Measurements from ENCODE around the gene BAG3. TPM values are rescaled to one million over a fixed set of nuclear protein-coding genes. Genes with fewer than 3 reads are reported as not detected.

Gene BAG3
- polyA plus RNA-seq, 1 donor from 2014 or later = 0.61 TPM

DNA sequence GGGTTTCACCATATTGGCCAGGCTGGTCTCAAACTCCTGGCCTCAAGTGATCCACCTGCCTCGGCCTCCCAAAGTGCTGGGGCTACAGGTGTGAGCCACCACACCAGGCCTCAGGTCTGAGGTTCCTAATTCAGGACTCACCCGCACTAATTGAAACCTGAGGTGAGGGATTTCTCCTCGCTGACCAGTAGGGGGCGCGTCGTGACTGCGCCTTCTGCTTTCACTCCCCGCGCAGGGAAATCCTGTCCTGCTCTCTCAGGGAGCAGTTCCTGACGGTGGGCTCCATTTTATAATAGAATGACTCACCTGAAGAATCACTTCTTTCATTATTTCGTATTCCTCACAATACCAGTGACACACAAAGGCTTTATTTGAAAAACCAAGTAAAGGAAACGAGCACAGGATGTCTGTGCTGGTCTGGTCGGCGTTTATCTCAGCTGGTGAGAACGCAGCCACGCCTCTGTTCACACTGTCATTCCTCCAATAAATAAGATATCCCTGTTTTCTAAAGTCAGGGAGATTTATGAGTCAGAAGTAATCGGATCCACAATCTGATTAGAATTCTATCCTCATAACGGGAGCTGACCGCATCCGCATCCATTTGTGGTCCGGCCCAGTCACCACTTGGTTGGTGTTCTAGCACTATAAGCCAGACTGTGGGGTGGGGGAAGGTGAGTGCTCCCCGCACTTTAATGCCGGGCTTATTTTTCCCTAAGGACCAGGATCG, 35.4 kb downstream of the BAG3 start:
- Histone ChIP-seq H3K27me3 (ENCODE audit: insufficient read depth, low read depth, low read length) (no peaks in the 10 kb centered on the region), H3K9me2 (ENCODE audit: insufficient read depth, low read length) (no peaks in the 10 kb centered on the region), H4K20me1 (ENCODE audit: insufficient read depth) (no peaks in the 10 kb centered on the region), H3K27ac (ENCODE audit: low read length) (peak overlapping the region; percentile 71), H3K9ac (ENCODE audit: low read length) (peak overlapping the region; percentile 58), H3K4me2 (ENCODE audit: low read length) (peak overlapping the region; percentile 79), H3K36me3 (ENCODE audit: insufficient read depth, low read length) (no peaks in the 10 kb centered on the region), H2AFZ (ENCODE audit: low read depth, low read length) (peak overlapping the region; percentile 57), H3F3A (ENCODE audit: insufficient read depth, low read length, poor library complexity, severe bottlenecking) (no peaks in the 10 kb centered on the region), H3K4me3 (ENCODE audit: low read length) (peak overlapping the region; percentile 55), H3K79me2 (replicated peaks; ENCODE audit: insufficient read depth, low read length) (no peaks in the 10 kb centered on the region), H3K9me3 (ENCODE audit: low read length) (no peaks in the 10 kb centered on the region)
- TF ChIP-seq SMC3 (conservative IDR thresholded peaks at IDR 0.05; ENCODE audit: poor library complexity) = peak; percentile 82
- TF ChIP-seq, protein P1, sequence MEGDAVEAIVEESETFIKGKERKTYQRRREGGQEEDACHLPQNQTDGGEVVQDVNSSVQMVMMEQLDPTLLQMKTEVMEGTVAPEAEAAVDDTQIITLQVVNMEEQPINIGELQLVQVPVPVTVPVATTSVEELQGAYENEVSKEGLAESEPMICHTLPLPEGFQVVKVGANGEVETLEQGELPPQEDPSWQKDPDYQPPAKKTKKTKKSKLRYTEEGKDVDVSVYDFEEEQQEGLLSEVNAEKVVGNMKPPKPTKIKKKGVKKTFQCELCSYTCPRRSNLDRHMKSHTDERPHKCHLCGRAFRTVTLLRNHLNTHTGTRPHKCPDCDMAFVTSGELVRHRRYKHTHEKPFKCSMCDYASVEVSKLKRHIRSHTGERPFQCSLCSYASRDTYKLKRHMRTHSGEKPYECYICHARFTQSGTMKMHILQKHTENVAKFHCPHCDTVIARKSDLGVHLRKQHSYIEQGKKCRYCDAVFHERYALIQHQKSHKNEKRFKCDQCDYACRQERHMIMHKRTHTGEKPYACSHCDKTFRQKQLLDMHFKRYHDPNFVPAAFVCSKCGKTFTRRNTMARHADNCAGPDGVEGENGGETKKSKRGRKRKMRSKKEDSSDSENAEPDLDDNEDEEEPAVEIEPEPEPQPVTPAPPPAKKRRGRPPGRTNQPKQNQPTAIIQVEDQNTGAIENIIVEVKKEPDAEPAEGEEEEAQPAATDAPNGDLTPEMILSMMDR (IDR thresholded peaks at IDR 0.05; ENCODE audit: poor library complexity, severe bottlenecking) = peak; percentile 95
- no peak for TF ChIP-seq TAF1 (IDR thresholded peaks at IDR 0.05; ENCODE audit: low read depth)
- TF ChIP-seq, protein P2, sequence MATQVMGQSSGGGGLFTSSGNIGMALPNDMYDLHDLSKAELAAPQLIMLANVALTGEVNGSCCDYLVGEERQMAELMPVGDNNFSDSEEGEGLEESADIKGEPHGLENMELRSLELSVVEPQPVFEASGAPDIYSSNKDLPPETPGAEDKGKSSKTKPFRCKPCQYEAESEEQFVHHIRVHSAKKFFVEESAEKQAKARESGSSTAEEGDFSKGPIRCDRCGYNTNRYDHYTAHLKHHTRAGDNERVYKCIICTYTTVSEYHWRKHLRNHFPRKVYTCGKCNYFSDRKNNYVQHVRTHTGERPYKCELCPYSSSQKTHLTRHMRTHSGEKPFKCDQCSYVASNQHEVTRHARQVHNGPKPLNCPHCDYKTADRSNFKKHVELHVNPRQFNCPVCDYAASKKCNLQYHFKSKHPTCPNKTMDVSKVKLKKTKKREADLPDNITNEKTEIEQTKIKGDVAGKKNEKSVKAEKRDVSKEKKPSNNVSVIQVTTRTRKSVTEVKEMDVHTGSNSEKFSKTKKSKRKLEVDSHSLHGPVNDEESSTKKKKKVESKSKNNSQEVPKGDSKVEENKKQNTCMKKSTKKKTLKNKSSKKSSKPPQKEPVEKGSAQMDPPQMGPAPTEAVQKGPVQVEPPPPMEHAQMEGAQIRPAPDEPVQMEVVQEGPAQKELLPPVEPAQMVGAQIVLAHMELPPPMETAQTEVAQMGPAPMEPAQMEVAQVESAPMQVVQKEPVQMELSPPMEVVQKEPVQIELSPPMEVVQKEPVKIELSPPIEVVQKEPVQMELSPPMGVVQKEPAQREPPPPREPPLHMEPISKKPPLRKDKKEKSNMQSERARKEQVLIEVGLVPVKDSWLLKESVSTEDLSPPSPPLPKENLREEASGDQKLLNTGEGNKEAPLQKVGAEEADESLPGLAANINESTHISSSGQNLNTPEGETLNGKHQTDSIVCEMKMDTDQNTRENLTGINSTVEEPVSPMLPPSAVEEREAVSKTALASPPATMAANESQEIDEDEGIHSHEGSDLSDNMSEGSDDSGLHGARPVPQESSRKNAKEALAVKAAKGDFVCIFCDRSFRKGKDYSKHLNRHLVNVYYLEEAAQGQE (IDR thresholded peaks at IDR 0.05; ENCODE audit: borderline replicate concordance) = no peak
- TF ChIP-seq RAD21 (conservative IDR thresholded peaks at IDR 0.05) = peak; percentile 88
- peak; percentile 28 for TF ChIP-seq EP300 (conservative IDR thresholded peaks at IDR 0.05; ENCODE audit: poor library complexity, severe bottlenecking)
- TF ChIP-seq POLR2AphosphoS5 (IDR thresholded peaks at IDR 0.05) = peak; percentile 45

DNA sequence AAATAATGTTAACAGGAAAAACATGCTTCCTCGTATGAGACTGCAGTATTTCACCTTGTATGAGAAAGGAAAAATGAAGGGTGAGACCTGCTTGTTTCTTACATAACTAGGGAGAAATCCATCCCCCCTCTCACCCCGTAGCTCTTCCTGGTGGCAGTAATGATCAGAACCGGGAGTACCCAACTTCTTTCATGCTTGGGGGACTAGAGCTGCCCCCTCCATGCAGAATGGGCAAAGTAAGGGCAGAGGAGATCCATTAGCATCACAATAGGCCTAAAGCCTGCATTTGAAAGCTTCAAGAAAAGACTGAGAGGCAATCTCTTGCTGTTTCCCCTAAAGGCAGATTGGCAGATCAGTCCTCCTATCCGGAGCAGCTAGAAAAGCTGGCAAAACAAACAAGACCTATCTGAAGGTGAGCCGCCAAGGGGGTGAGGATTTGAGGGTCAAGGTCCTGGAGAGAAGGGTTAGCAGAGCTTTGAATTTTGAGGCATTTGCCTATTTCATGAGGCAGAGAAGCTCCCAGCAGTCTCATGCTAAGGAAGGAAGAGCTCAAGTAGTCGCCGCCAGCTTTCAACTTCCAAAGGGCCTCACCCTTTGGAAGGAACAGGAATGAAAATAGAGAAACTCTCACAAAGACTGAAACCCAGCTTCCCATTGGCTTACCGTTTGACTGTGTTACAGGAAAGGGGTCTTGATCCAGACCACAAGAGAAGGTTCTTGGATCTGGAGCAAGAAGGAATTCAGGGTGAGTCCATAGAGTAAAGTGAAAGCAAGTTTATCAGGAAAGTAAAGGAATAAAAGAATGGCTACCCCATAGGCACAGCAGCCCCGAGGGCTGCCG, 36.2 kb downstream of the BAG3 start:
- Histone ChIP-seq H3K9me2 (ENCODE audit: insufficient read depth, low read length) (no peaks in the 10 kb centered on the region), H3K4me3 (ENCODE audit: low read length) (peak overlapping the region; percentile 55), H3F3A (ENCODE audit: insufficient read depth, low read length, poor library complexity, severe bottlenecking) (no peaks in the 10 kb centered on the region), H3K9me3 (ENCODE audit: low read length) (no peaks in the 10 kb centered on the region), H4K20me1 (ENCODE audit: insufficient read depth) (no peaks in the 10 kb centered on the region), H3K27ac (ENCODE audit: low read length) (peak overlapping the region; percentile 71), H3K4me2 (ENCODE audit: low read length) (peak overlapping the region; percentile 79), H3K79me2 (replicated peaks; ENCODE audit: insufficient read depth, low read length) (no peaks in the 10 kb centered on the region), H3K36me3 (ENCODE audit: insufficient read depth, low read length) (no peaks in the 10 kb centered on the region), H3K9ac (ENCODE audit: low read length) (peak overlapping the region; percentile 58), H2AFZ (ENCODE audit: low read depth, low read length) (peak overlapping the region; percentile 57), H3K27me3 (ENCODE audit: insufficient read depth, low read depth, low read length) (no peaks in the 10 kb centered on the region)
- TF ChIP-seq EP300 (conservative IDR thresholded peaks at IDR 0.05; ENCODE audit: poor library complexity, severe bottlenecking) (no peak), RAD21 (conservative IDR thresholded peaks at IDR 0.05) (no peak), MXI1 (conservative IDR thresholded peaks at IDR 0.05; ENCODE audit: poor library complexity, severe bottlenecking) (no peak), SMC3 (conservative IDR thresholded peaks at IDR 0.05; ENCODE audit: poor library complexity) (no peak), TAF1 (IDR thresholded peaks at IDR 0.05; ENCODE audit: low read depth) (no peak), POLR2AphosphoS5 (IDR thresholded peaks at IDR 0.05) (no peak)
- TF ChIP-seq, protein P2 (IDR thresholded peaks at IDR 0.05; ENCODE audit: borderline replicate concordance) = no peak

Measured in neural cell (in vitro differentiated cells).